ENCODE measurements around the gene XIAP.

Gene XIAP

DNA sequence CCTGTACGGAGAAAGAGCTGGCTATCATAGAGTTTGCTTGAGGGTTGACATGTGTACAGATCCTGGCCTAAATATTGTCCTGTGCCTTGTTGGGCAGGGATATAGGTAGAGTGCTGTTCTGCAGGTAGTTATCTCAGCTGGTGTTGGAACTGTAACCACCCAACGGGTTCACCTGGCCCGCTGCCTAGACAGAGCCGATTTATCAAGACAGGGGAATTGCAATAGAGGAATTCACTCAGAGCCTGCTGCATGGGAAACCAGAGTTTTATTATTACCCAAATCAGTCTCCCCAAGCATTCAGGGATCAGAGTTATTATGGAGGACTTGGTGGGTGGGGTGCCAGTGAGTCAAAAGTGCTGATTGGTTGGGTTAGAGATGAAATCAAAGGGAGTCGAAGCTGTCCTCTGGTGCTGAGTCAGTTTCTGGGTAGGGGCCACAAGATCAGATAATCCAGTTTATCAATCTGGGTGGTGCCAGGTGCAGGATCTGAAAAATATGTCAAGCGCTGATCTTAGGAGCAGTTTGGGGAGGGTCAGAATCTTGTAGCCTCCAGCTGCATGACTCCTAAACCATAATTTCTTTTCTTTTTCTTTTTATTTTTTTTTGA, 42.5 kb upstream of the XIAP start:
- H3K9me2 ChIP-seq (replicated peaks; ENCODE audit: low read depth, low read length): no peaks in the 10 kb centered on the region

DNA sequence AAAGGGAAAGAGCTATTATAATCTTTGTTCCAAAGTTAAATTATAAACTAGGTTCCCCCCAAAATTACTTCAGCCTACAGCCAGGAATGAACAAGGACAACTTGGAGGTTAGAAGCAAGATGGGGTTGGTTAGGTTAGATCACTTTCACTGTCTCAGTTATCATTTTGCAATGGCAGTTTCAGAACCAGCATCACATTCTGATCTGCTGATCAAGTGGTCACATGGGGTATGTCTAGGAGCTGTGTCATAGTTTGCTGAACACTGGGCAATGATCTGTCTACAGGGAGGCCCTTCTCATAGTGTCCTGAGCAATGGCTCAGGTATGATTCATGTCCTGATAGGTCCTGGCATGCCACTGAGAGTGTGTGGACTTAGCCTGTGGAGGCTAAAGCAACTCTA, 41.6 kb upstream of the XIAP start:
- Histone ChIP-seq H3K79me2 (ENCODE audit: insufficient read depth, low read length) (no peaks in the 10 kb centered on the region), H3K4me1 (ENCODE audit: insufficient read depth, low read length, poor library complexity, severe bottlenecking) (no peaks in the 10 kb centered on the region), H4K20me1 (ENCODE audit: insufficient read depth, low read length, poor library complexity, severe bottlenecking) (no peaks in the 10 kb centered on the region), H3K27me3 (ENCODE audit: insufficient read depth, low read length, poor library complexity, severe bottlenecking) (no peaks in the 10 kb centered on the region), H3K4me3 (ENCODE audit: low read length, poor library complexity, severe bottlenecking) (no peak overlapping the region), H3K9me3 (ENCODE audit: insufficient read depth, low read depth, low read length) (no peaks in the 10 kb centered on the region), H3K9ac (ENCODE audit: low read depth, low read length, poor library complexity, severe bottlenecking) (no peak overlapping the region), H3K9me2 (replicated peaks; ENCODE audit: low read depth, low read length) (no peaks in the 10 kb centered on the region), H3K4me2 (ENCODE audit: low read depth, low read length, poor library complexity, severe bottlenecking) (no peak overlapping the region), H3F3A (ENCODE audit: low read depth) (no peaks in the 10 kb centered on the region), H3K36me3 (ENCODE audit: insufficient read depth, low read length) (no peaks in the 10 kb centered on the region), H2AFZ (ENCODE audit: low read length) (no peak overlapping the region)
- no peak for TF ChIP-seq CTCF (conservative IDR thresholded peaks at IDR 0.05; ENCODE audit: low read length)
- TF ChIP-seq EZH2phosphoT487 (IDR thresholded peaks at IDR 0.05; ENCODE audit: borderline replicate concordance): no peak

More for the DNA sequence above, 42.5 kb upstream of the XIAP start:
- Histone ChIP-seq H3K27me3 (ENCODE audit: insufficient read depth, low read length, poor library complexity, severe bottlenecking) (no peaks in the 10 kb centered on the region), H3K4me3 (ENCODE audit: low read length, poor library complexity, severe bottlenecking) (no peak overlapping the region), H4K20me1 (ENCODE audit: insufficient read depth, low read length, poor library complexity, severe bottlenecking) (no peaks in the 10 kb centered on the region), H3K9ac (ENCODE audit: low read depth, low read length, poor library complexity, severe bottlenecking) (no peak overlapping the region), H3K36me3 (ENCODE audit: insufficient read depth, low read length) (no peaks in the 10 kb centered on the region), H3K9me3 (ENCODE audit: insufficient read depth, low read depth, low read length) (no peaks in the 10 kb centered on the region), H3K79me2 (ENCODE audit: insufficient read depth, low read length) (no peaks in the 10 kb centered on the region), H3K4me1 (ENCODE audit: insufficient read depth, low read length, poor library complexity, severe bottlenecking) (no peaks in the 10 kb centered on the region), H3F3A (ENCODE audit: low read depth) (no peaks in the 10 kb centered on the region), H2AFZ (ENCODE audit: low read length) (no peak overlapping the region), H3K4me2 (ENCODE audit: low read depth, low read length, poor library complexity, severe bottlenecking) (no peak overlapping the region)
- TF ChIP-seq EZH2phosphoT487 (IDR thresholded peaks at IDR 0.05; ENCODE audit: borderline replicate concordance) (no peak), CTCF (conservative IDR thresholded peaks at IDR 0.05; ENCODE audit: low read length) (no peak)

GRCh38 chrX:123822965-123823364, 36.9 kb upstream of the XIAP start:
- Histone ChIP-seq H3K36me3 (ENCODE audit: insufficient read depth, low read length) (no peaks in the 10 kb centered on the region), H3K9me2 (replicated peaks; ENCODE audit: low read depth, low read length) (no peaks in the 10 kb centered on the region), H3K4me1 (ENCODE audit: insufficient read depth, low read length, poor library complexity, severe bottlenecking) (no peaks in the 10 kb centered on the region), H3K4me3 (ENCODE audit: low read length, poor library complexity, severe bottlenecking) (no peak overlapping the region), H3F3A (ENCODE audit: low read depth) (no peaks in the 10 kb centered on the region), H3K79me2 (ENCODE audit: insufficient read depth, low read length) (no peaks in the 10 kb centered on the region), H4K20me1 (ENCODE audit: insufficient read depth, low read length, poor library complexity, severe bottlenecking) (no peaks in the 10 kb centered on the region), H3K4me2 (ENCODE audit: low read depth, low read length, poor library complexity, severe bottlenecking) (no peak overlapping the region), H2AFZ (ENCODE audit: low read length) (no peak overlapping the region), H3K27me3 (ENCODE audit: insufficient read depth, low read length, poor library complexity, severe bottlenecking) (no peaks in the 10 kb centered on the region), H3K9me3 (ENCODE audit: insufficient read depth, low read depth, low read length) (no peaks in the 10 kb centered on the region), H3K9ac (ENCODE audit: low read depth, low read length, poor library complexity, severe bottlenecking) (no peak overlapping the region)
- TF ChIP-seq CTCF (conservative IDR thresholded peaks at IDR 0.05; ENCODE audit: low read length) (no peak), EZH2phosphoT487 (IDR thresholded peaks at IDR 0.05; ENCODE audit: borderline replicate concordance) (no peak)

All from Loucy (cell line).